Brain pericyte (primary cell): ENCODE data around the gene MARS1.

ENCODE experiments used
- DNase-seq: peaks from one replicate; pipeline ENCODE4 v3.0.0-alpha.2; 2012; ENCODE audit warnings: low read depth, low spot score

Gene MARS1

GRCh38 chr12:57456737-57457490, 31.0 kb upstream of the MARS1 start:
- DNase-seq: no peak

- DNase-seq: no peak
Observed at GRCh38 chr12:57458665-57459054, 29.2 kb upstream of the MARS1 start.

- DNase-seq: peak; percentile 92
Observed at GRCh38 chr12:57459055-57459749, 28.7 kb upstream of the MARS1 start.

DNA sequence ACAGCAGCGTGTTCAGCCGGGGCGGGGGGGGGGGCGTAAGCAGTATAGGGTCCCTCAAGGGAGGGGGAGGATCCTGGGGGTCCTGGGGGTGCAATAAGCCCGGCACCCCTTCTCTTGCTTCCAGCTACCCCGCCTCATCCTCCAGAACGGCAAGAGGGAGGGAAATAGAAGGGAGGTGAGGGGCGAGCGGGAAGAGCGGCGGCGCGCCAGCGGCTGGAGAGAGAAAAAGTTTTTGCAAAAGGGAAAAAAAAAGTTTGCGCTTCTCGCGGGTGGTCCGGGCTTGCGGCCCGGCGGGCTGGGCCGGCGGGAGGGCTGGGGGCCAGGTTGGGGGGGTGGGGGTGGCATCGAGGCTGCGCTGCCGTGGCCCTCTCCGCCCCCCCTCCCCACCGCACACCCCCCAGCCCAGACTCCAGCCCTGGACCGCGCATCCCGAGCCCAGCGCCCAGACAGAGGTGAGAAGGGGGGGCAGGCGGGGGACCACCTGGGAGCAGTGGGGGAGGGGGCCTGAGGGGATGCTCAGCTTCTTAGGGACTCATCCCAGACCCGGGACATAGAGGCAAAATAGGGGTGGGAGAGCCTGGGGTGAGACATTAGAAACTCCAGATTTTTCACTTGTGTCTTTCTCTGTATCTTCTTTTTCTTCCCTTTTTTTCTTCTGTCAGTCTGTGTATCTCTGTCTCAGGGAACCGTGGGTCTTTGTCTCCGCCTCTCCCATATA, 28.0 kb upstream of the MARS1 start, which contains the start of gene GLI1:
Gene GLI1, plus strand, starts transcription at position 36 of the 718 bp plus-strand sequence. CDS start 3,907 bp downstream, outside the sequence.
- DNase-seq: no peak

- DNase-seq: no peak
Observed at GRCh38 chr12:57460468-57460784, 27.4 kb upstream of the MARS1 start.

DNA sequence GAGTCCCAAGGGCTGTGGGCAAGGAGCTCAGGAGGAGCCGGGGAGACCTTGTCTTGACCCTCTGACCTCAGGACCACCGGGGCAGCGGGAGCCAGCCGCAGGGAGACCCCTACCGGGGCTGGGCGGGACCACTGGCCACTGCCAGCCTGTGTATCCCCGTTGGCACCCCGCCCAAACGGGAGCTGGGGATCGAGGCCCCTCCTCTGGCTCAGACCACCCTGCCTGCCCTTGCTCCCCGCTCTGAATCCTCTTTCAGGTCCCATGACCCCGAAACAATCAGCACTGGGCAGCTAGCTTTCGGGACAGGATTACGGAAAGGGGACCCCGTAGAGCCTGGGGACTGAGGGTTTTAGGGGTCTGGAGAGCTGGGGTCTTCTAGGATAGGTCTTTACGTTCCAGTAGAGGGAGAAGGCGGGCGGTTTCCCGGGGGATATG, 27.0 kb upstream of the MARS1 start:
- DNase-seq: no peak

GRCh38 chr12:57461276-57461916, 26.5 kb upstream of the MARS1 start:
- DNase-seq: no peak

- DNase-seq: no peak
Observed at GRCh38 chr12:57461917-57462250, 26.0 kb upstream of the MARS1 start.

GRCh38 chr12:57462251-57462911, 25.5 kb upstream of the MARS1 start:
- DNase-seq: peak; percentile 71

DNA sequence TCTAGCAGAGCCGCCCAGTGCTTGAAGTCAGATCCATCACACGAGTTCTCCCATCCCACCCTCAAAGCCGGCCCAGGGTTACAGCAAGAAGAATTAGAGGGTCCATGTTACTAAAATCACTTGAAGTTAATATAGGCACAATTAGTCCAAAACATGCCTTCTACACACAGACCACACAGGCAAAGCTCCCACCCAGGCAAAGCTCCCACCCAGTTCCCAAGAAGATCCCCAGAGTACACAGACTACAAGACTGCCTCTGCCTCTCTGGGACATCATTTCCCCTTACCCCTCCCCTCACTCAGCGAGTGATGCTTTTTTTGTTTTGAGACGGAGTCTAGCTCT, 25.0 kb upstream of the MARS1 start:
- no peak for DNase-seq

DNA sequence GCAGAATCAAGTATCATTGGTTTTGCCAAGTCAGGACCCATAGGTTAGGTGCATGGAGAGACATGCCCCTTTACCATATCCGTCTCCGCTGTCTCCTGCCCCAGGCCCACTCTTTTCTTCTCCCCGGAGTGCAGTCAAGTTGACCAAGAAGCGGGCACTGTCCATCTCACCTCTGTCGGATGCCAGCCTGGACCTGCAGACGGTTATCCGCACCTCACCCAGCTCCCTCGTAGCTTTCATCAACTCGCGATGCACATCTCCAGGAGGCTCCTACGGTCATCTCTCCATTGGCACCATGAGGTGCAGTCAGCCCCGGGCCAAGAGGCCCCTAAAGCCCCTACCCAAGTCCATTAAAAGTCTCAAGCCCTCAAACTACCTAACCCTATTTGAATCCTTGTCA, 23.3 kb upstream of the MARS1 start:
- no peak for DNase-seq

GRCh38 chr12:57465030-57465746, 22.7 kb upstream of the MARS1 start:
- DNase-seq: no peak

GRCh38 chr12:57465747-57466505, 21.9 kb upstream of the MARS1 start:
- DNase-seq: no peak

DNA sequence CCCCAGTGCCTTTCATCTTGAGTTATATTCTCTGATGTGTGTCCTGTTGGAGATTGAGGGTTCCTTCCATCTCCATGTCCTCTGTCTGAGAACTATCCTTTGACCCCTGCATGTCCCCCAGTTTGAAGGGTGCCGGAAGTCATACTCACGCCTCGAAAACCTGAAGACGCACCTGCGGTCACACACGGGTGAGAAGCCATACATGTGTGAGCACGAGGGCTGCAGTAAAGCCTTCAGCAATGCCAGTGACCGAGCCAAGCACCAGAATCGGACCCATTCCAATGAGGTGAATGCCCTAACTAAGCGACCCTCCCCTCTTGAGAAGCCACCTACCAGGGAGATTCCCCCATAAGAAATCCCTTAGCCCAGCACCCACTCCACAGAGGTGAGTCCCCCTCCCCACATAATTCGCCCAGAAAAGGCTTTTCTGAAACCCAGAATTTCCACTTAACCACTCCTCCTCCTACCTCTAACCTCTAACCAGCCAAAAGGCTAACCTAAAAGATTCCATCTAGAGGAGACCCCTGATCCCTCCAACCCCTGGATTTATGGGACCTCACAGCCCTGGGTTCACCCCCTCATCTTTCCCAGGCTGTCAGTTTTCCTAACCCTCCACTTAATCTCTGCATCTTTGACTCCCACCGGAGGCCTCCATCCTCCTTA, 20.5 kb upstream of the MARS1 start:
- DNase-seq: no peak

DNA sequence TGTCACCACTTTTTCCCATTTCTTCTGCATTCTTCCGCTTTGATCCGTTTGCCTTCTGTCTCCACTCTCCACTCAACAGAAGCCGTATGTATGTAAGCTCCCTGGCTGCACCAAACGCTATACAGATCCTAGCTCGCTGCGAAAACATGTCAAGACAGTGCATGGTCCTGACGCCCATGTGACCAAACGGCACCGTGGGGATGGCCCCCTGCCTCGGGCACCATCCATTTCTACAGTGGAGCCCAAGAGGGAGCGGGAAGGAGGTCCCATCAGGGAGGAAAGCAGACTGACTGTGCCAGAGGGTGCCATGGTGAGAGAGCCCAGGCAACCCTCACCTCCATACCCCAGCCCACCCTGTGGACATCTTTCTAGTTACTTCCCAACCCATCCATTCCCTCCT, 20.0 kb upstream of the MARS1 start:
- DNase-seq: no peak

- no peak for DNase-seq
Observed at GRCh38 chr12:57469296-57470164, 18.3 kb upstream of the MARS1 start.

- DNase-seq: no peak
Observed at GRCh38 chr12:57470286-57470969, 17.4 kb upstream of the MARS1 start.

- DNase-seq: no peak
Observed at GRCh38 chr12:57470970-57471656, 16.8 kb upstream of the MARS1 start.
